HK-2 (cell line): ENCODE results near the gene NUTM2D.
A peak's percentile ranks its signal among the peaks of the same experiment; 100 is the strongest.
"Not testable (repeated sequence)": the region's sequence is repeated elsewhere in the genome, so short reads cannot be mapped to it uniquely, and the experiment has no call there.

Experiments
- DNase-seq: peaks from one replicate; pipeline ENCODE4 v3.0.0-alpha.2; 2018; ENCODE audit not compliant: unreplicated experiment

The NUTM2D gene

DNA sequence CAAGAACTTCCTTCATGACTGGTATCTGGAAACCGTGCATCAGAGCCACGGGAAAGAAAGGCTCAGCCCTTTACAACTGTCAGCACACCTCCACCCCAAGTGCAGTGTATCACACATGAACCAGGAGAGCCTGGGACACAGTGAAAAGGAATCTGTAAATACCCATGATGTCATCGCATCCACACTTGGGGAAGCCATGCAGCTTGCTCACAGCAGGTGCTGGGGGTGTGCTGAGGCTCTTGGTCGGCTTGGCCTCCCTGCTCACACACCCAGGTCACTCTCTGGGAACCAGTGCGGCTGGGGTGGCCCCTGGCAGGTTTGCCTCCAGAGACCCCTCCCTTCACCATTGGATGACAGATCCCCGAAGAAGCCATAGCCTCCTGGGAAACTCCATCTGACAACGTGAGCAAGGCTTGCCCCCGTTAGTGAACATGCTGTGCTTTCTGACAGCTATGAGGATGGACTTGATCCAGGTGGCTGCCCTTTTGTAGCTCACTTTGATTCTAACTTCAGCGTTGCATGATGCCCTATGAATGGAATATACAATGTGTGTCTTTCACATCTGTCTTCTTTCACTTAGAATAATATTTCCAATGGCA lies 12.1 kb downstream of the NUTM2D start:
- DNase-seq, result not testable (repeated sequence)

- DNase-seq, result not testable (repeated sequence)
Measured at GRCh38 chr10:87374091-87374490, 16.5 kb downstream of the NUTM2D start.

GRCh38 chr10:87379115-87379514 lies 21.6 kb downstream of the NUTM2D start:
- DNase-seq, result not testable (repeated sequence)

GRCh38 chr10:87383149-87383857 lies 25.8 kb downstream of the NUTM2D start:
- peak; percentile 18 for DNase-seq

- not testable (repeated sequence) for DNase-seq
Measured at GRCh38 chr10:87384283-87384682, 26.7 kb downstream of the NUTM2D start.

- DNase-seq, result not testable (repeated sequence)
Measured at GRCh38 chr10:87385762-87386360, 28.3 kb downstream of the NUTM2D start.

- not testable (repeated sequence) for DNase-seq
Measured at GRCh38 chr10:87391360-87391759, 33.8 kb downstream of the NUTM2D start.

- not testable (repeated sequence) for DNase-seq
Measured at GRCh38 chr10:87396206-87396605, 38.7 kb downstream of the NUTM2D start.

DNA sequence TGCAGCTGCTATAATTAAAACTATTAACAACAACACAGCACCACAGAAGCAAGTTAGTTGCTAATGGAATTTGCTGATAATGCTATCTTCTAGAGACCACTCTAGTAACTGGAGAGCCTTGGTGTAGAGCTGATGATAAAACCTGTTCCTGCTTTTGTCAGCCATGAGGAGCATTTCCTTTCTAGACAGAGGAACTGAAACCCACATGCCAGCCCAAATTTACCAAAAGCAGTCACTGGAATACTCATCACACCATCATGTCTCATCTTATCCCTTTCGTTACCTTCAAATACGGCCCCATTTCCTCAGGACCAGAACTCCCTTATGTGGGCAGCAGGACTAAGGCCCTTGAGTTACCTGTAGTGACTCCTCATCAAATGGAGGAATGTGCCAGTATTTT lies 40.9 kb downstream of the NUTM2D start:
- not testable (repeated sequence) for DNase-seq

DNA sequence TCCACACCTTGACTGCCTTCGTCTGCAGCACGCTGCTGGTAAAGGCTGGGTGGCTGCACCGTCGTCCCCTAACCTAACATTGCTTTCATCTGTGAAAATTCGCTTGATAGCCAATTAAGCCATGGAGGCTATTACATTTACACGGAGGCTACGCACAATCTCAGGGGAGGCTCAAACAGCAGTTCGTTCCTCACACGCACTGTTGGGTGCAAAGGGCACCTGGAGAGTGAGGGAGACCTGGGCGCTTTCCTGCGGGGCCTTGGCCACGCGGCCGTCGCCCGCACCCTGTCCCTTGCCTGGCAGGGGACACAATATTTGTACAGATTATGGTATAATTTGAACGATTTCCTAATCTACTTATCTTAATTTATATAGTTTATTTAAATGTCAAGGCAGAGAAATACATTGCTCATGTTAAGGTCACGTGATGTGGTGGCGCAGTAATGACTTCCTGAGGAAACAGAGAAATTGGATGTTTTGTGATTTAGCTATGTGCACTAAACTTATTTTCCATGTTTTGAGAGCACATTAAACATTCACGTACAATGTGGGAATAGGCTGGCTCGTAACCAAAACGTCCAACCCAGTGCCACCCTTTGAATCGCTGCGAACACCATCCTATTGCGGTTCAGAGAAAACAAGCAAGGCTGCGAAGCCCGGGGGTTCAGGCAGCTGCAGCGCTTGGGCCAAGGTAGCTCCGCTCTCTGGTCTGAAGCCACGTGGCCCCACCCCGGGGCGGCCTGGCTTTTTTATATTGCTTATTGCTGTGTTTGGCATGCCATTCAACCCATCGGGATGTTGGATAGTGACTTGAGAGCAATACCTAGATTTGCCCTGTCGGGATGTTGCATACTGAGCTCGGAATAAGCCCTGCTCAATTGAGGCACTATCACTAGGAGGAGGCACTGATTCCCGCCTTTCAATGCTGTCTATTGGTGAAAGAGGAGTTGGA lies 50.2 kb downstream of the NUTM2D start:
- DNase-seq, result not testable (repeated sequence)

GRCh38 chr10:87413921-87414320 lies 56.4 kb downstream of the NUTM2D start:
- DNase-seq, result not testable (repeated sequence)
